Measurements from ENCODE around the gene KCTD12. TPM values are rescaled to one million over a fixed set of nuclear protein-coding genes. Genes with fewer than 3 reads are reported as not detected.

Gene KCTD12
- total RNA-seq, 1 donor from 2014 or later, result 57.2 TPM

DNA sequence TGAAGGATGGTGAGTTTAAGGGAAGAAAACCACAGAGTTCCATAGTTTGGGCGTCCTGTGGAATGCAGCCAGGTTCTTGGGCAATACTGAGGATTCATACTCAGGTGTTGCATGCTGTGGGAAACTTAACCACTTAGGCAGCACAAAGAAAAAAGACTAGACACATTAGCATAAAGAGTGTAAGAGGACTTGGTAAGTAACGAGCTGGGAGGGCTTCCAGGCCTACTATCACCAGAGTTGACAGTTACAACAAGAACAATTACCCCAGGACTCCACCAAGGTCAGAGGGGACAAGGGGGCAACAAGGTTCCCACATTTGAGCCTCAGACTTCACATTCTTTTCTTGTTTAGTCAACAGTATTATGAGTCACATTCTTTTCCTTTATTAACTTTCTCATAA lies 33.2 kb downstream of the KCTD12 start:
- no peaks in the 10 kb centered on the region for H3K27me3 ChIP-seq
- intact Hi-C loops (cut with DNase I), result no loop called here
- H3K36me3 ChIP-seq, result no peaks in the 10 kb centered on the region
- no peak overlapping the region for H3K4me3 ChIP-seq
- H3K27ac ChIP-seq, result no peak overlapping the region
- TF ChIP-seq POLR2A (IDR thresholded peaks at IDR 0.05) (no peak), POLR2AphosphoS5 (IDR thresholded peaks at IDR 0.05; ENCODE audit: insufficient read depth in 1 of 2, low read depth in 1 of 2) (no peak)
- TF ChIP-seq, protein P1, sequence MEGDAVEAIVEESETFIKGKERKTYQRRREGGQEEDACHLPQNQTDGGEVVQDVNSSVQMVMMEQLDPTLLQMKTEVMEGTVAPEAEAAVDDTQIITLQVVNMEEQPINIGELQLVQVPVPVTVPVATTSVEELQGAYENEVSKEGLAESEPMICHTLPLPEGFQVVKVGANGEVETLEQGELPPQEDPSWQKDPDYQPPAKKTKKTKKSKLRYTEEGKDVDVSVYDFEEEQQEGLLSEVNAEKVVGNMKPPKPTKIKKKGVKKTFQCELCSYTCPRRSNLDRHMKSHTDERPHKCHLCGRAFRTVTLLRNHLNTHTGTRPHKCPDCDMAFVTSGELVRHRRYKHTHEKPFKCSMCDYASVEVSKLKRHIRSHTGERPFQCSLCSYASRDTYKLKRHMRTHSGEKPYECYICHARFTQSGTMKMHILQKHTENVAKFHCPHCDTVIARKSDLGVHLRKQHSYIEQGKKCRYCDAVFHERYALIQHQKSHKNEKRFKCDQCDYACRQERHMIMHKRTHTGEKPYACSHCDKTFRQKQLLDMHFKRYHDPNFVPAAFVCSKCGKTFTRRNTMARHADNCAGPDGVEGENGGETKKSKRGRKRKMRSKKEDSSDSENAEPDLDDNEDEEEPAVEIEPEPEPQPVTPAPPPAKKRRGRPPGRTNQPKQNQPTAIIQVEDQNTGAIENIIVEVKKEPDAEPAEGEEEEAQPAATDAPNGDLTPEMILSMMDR (IDR thresholded peaks at IDR 0.05), result no peak
- DNase-seq (ENCODE audit: extremely low spot score in 2 of 2), result no peak
- H3K9me3 ChIP-seq, result no peaks in the 10 kb centered on the region
- H3K4me1 ChIP-seq, result peaks cover 7% of the 10 kb centered on the region

DNA sequence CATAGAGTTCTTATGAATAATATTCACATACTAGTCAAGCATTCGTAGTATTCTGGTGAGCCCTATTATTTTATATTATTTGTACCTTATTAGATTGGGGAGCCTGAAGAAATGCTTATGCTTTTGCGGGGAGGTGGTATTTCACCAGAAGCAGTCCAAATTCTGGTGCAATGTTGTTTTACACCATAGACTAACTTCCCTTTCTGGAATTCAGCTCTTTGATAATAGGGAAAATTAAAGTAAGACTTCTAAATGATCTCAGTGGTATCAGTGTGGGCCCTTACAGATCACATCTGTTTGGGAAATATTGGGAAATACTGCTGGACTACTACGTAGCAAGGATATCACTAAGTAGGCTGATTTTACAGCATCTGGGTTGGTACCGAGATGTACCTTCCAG lies 34.2 kb downstream of the KCTD12 start:
- no peak for DNase-seq (ENCODE audit: extremely low spot score in 2 of 2)
- H3K4me3 ChIP-seq, result no peak overlapping the region
- no peaks in the 10 kb centered on the region for H3K9me3 ChIP-seq
- H3K36me3 ChIP-seq, result no peaks in the 10 kb centered on the region
- H3K4me1 ChIP-seq, result peaks cover 7% of the 10 kb centered on the region
- intact Hi-C loops (cut with DNase I), result no loop called here
- TF ChIP-seq, protein P1 (IDR thresholded peaks at IDR 0.05), result no peak
- TF ChIP-seq POLR2A (IDR thresholded peaks at IDR 0.05), result no peak
- no peak for TF ChIP-seq POLR2AphosphoS5 (IDR thresholded peaks at IDR 0.05; ENCODE audit: insufficient read depth in 1 of 2, low read depth in 1 of 2)
- no peak overlapping the region for H3K27ac ChIP-seq
- no peaks in the 10 kb centered on the region for H3K27me3 ChIP-seq

DNA sequence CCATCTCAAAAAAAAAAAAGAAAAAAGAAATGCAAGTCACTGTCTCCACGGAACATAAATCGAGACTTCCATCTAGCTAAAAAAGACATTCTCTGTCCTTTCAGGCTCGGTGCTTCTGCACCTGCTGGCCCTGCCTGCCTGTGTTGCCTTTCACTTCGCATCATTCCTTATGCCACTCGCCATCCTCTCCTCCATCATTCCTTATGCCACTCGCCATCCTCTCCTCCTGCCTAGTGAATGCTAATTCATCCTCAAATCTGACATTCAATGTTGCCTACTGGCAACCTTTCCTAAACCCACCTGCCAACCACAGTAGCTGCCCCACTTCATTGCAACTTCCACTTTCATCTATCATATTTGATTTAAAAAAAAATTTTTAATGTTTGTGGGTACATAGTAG lies 36.7 kb downstream of the KCTD12 start:
- Histone ChIP-seq H3K36me3 (no peaks in the 10 kb centered on the region), H3K27me3 (no peaks in the 10 kb centered on the region), H3K27ac (no peak overlapping the region), H3K4me3 (no peak overlapping the region), H3K4me1 (peaks cover 5% of the 10 kb centered on the region), H3K9me3 (no peaks in the 10 kb centered on the region)
- no peak for TF ChIP-seq POLR2AphosphoS5 (IDR thresholded peaks at IDR 0.05; ENCODE audit: insufficient read depth in 1 of 2, low read depth in 1 of 2)
- TF ChIP-seq, protein P1 (IDR thresholded peaks at IDR 0.05), result no peak
- TF ChIP-seq POLR2A (IDR thresholded peaks at IDR 0.05), result no peak
- no peak for DNase-seq (ENCODE audit: extremely low spot score in 2 of 2)
- intact Hi-C loops (cut with DNase I), result no loop called here

DNA sequence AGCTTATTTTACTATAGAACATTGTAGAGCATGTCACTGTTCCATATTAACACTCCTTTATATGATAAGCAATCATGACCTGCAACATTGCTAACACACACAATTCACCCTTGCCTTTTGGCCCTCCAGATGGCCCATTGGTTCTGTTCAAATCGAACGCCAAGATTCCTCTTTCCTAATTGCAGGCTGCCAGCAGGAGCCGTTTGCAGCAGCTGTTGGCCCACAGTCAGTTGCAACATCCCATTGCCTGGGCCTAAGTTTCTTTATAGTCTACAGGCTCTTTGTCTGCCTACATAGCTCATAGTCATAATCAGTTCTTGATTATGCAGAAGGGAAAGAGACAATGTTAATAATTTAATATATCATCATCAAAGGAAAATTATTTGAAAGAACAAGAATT lies 37.6 kb downstream of the KCTD12 start:
- DNase-seq (ENCODE audit: extremely low spot score in 2 of 2), result no peak
- no peaks in the 10 kb centered on the region for H3K9me3 ChIP-seq
- H3K36me3 ChIP-seq, result no peaks in the 10 kb centered on the region
- no peaks in the 10 kb centered on the region for H3K4me1 ChIP-seq
- no peak overlapping the region for H3K4me3 ChIP-seq
- H3K27me3 ChIP-seq, result no peaks in the 10 kb centered on the region
- H3K27ac ChIP-seq, result no peak overlapping the region
- TF ChIP-seq POLR2AphosphoS5 (IDR thresholded peaks at IDR 0.05; ENCODE audit: insufficient read depth in 1 of 2, low read depth in 1 of 2), result no peak
- TF ChIP-seq POLR2A (IDR thresholded peaks at IDR 0.05), result no peak
- TF ChIP-seq, protein P1 (IDR thresholded peaks at IDR 0.05), result no peak
- intact Hi-C loops (cut with DNase I), result no loop called here

DNA sequence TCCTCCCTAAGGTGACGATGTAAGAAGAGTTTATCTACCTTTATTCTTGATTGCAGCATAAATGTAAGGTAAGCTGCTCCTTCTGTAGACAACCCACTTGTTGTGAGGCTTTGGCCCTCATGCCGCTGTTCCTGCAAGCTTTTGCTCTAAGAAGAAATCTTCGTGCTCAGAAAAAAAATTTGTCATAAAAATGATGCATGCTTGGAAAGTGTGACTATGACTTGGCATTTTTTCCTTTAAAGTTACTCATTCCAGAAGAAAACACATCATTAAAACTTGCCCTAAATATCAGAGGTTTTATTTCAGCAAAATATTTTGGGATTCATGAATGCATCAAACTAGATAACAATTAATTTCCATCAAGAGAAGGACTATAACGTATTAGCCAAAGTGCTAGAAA lies 39.8 kb downstream of the KCTD12 start:
- Histone ChIP-seq H3K9me3 (no peaks in the 10 kb centered on the region), H3K27me3 (no peaks in the 10 kb centered on the region), H3K36me3 (no peaks in the 10 kb centered on the region), H3K27ac (no peak overlapping the region), H3K4me3 (no peak overlapping the region), H3K4me1 (no peaks in the 10 kb centered on the region)
- intact Hi-C loops (cut with DNase I), result no loop called here
- TF ChIP-seq POLR2A (IDR thresholded peaks at IDR 0.05), result no peak
- TF ChIP-seq POLR2AphosphoS5 (IDR thresholded peaks at IDR 0.05; ENCODE audit: insufficient read depth in 1 of 2, low read depth in 1 of 2), result no peak
- TF ChIP-seq, protein P1 (IDR thresholded peaks at IDR 0.05), result no peak
- no peak for DNase-seq (ENCODE audit: extremely low spot score in 2 of 2)

Data from vagina (tissue), 2 donors.